Activated T-helper 1 cell treated with anti-CD3 and anti-CD28 coated beads, Interleukin-2, amount 50 U/mL, for 16 hours (primary cell): Measurements from ENCODE around the gene DSTN.
"Not testable (repeated sequence)": the region's sequence is repeated elsewhere in the genome, so short reads cannot be mapped to it uniquely, and the experiment has no call there.

Experiments used
- DNase-seq, 2 donors: peaks; one replicate each; pipeline ENCODE4 v3.0.0-alpha.2; 2020; ENCODE audit warnings: low read depth in 1 of 2, low spot score in 1 of 2

DSTN gene

DNA sequence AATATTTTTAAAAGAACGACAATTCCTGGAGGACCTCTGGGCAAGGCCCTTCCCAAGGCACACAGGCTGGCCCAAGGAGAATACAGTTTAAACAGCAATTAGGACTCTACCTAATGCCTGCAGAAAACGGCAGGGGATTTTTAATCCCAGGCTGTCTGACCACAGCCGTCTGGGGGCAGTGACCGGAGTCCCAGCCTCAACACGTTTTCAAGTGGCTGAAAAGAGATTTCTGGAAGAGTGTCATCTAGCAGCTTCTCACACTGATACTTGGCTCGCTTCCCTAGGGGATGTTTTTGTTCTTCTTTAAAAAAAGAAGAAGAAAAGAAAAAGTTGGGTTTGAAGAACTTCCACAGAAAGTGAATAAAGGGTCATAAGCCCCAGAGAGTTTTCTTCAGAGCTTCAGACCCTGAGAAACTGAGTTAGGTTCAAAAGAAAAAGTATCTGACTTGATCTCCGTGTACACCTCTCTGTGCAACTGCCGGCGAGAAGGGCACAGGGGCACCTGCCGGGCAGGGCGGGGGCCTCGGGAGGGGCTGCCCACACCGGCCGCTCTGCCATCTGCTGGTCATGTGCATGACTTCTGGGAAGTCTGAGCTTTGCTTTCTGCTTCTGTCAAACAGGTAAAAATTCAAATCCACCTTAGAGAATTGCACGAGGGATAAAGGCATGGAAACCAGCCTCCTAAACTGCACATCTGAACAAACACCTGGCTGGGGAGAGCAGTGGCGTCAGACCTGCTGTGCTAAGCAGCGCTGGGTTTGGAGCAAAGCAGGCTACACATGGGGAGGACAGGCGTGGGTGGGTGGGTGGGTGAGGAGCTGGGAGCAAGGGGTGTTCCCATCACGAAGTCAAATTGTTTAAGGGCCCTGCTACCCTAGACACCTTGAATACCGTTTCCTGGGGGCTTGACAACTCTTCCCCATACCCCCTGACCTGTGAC, 79.2 kb downstream of the DSTN start:
- DNase-seq, result no peak

DNA sequence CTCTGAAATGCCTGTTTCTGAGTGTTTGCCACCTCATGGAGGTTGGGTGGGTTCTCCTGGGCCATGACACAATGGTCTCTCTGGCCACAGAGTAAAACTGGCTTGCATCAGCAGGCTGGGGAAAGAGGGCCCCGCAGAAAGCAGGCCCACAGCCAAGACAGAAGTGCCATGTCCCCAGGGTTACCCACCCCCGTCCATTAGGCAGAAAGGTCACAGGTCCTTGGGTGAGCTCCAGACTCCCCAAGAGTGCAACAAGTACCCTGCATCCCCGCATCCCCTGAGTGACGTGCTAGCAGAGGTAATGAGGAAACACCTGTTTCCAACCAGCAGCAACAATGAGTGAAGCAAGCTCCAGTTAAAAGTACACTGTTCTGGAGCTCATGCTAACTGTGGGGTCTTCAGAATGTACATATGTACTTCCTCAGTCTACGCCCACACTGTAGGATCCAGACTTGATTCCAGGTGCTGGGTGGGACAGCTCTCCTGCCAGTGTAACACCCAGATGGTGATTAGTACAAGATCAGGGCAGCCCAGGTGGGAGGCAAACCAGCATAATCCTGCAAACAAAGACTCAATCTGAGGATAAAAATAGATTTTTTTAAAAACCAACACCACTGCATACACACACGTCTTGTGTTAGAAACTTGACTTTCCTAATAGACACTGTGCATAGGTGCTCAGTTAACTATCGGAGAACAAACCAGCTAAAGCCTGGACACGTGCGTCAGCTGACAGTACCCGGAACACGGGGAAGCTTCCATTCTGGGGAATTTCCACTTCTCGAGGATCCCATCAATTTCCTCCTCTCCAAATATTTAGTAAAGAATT, 80.6 kb downstream of the DSTN start:
- no peak for DNase-seq

GRCh38 chr20:17651129-17651759, 81.4 kb downstream of the DSTN start:
- no peak for DNase-seq

DNA sequence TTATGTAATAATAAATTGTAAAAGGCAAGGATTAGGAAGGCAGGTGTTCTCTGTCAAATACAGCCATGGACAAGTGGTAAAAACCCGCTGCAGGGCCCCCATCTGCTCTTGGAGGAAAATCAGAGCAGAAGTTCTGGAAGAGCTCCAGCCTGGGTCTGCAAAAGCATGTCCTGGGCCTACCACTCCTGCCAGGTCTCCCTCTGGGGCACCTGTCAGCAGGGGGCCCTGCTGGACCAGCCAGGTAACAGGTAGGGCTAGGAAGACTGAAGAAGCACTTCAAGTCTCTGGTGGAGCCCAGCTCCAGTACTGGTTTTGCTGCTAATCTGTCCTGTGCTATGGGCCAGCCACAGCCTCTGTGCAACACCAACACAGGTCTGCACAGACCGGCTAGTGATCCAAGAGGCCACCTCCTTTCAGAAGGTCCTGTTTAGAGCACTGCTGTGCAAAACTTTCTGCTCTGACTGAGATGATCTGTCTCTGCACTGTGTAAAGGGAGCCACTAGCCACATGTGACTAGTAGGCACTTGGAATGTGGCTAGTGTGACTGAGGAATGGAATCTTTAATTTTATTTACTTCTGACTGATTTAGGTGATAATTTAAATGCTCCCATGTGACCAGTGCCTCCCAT, 82.0 kb downstream of the DSTN start:
- DNase-seq, result no peak

DNA sequence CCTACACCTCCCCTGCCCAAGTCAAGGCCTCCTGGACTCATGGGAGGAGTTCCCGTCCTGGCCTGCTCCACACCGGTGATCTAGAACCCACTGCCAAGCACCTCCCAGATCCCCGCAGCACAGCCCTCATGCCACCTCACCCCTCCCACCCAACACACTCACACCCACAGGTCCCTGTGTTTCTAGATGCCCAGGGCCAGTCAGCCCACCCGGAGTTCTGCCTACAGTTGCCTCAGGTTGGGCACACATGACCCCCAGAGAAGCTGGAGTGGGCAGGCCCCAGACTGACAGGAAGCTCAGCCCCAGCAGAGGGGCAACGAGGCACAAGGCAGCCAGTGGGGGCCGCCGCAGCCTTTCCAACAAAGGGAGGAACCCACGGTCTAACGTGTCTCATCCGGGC, 82.5 kb downstream of the DSTN start:
- DNase-seq, result no peak

- DNase-seq, result no peak
These were observed 84.2 kb downstream of the DSTN start for GRCh38 chr20:17653835-17654648.

DNA sequence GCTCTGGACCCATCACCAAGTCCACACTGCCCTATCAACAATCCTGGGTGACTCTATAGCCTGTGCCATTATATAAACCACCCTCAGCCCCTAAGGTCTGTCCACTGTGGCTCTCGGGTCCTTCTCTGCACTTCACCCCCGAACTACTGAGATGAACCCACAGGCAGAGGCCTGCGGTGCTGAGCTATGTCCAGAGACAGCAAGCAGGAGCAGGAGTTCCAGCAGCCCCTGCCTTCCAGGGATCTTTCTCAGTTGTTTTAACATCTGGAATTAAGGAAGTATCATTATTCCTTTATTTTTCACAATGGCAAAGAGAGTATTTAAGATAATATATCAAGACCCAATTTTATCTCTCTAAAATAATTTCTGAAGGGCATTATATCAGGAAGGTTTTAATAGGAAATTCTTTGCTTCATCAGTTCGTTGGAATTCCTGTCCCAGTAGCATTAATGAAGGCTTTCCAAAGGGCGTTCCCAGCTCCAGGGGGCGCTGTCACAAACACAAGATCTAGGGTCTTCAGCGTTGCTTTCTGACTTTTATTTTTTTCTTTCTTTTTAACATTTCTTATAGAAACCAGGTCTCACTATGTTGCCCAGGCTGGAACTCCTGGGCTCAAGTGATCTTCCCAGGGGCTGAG, 84.9 kb downstream of the DSTN start:
- no peak for DNase-seq

- no peak for DNase-seq
These were observed 85.4 kb downstream of the DSTN start for GRCh38 chr20:17655286-17655651.

DNA sequence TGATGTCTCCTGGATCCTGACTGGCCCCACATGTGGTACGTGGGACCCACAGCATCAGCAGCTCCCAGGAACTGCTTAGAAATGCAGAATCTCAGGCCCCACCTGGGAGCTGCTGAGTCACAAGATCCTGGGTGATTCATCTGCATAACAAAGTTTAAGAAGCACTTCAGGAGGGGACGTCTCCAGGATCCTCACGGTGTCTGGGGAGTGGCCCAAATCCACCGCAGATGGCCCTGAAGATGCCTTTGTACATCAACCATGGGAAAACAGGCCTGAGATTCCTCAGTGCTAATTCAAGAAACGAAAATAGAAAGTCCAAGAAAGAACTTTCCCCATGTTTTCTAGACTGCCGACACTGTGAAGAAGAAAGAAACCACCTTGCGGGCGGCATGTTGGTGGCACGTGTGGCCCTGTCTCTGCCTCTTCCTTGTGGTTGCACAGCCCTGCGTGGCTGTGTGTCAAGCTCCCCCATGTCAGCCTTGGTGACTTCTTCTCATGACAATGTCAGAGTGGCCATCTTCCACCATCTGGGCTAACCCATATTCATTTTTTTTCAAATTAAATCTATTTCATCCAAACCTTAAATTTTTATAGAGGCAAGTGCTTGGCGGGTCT, 86.1 kb downstream of the DSTN start:
- DNase-seq, result no peak

DNA sequence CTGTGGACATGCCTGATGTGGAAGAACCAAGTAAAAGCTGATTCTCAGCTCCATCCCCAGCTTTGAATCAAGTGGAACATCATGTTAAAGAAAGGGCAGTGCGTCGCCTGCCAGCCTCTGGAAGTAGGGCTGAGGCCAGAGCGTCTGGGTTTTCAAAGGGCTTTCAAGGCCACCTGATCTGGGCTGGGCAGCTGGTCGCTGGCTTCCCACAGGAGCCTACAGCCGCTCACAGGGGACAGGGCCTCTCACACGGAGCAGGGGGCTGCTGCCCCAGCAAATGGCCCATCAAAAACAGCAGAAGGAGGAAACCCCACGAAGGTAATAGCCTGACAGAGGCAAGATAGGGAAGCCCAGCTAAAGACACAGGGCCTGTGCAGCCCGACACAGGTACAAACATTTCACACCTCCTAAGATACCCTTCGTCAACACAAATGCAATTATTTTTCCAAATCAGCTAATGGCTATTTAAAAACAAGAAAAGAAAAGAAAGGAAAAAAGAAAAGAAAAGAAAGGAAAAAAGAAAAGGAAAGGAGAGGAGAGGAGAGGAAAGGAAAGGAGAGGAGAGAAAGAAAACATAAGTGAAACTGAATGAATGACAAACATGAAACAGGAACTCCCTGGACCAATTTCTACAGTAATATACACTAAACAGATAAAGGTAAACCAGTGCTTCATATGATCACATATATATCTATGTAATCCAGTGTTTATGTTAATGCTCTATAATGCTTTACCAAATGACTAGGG, 87.4 kb downstream of the DSTN start:
- no peak for DNase-seq

- no peak for DNase-seq
These were observed 88.2 kb downstream of the DSTN start for GRCh38 chr20:17657898-17658647.

- no peak for DNase-seq
These were observed 88.7 kb downstream of the DSTN start for GRCh38 chr20:17658648-17658993.

- DNase-seq, result not testable (repeated sequence)
These were observed 89.5 kb downstream of the DSTN start for GRCh38 chr20:17659344-17659743.
